GM23338 (cell line): ENCODE results near the gene TDRD7. TPM values are rescaled to one million over a fixed set of nuclear protein-coding genes. Genes with fewer than 3 reads are reported as not detected.

Experiments used
- ATAC-seq: fragments of 200-7000 bp; cut with Tn5 transposase; 3 replicates; pipeline ENCODE4 v1.9.1; 2020
- DNase-seq: peaks from one replicate; pipeline ENCODE4 v3.0.0-alpha.2; 2015; ENCODE audit warnings: low spot score
- H2AFZ ChIP-seq: fragments of 200-600 bp; sonication (generic); 2 replicates; pipeline ENCODE4 v1.8.0; 2016; ENCODE audit warnings: antibody characterized with exemption, mild to moderate bottlenecking, moderate library complexity
- H3F3A ChIP-seq: fragments of 200-600 bp; sonication (generic); replicated peaks from 2 replicates; pipeline ENCODE4 v1.8.0; 2017; ENCODE audit warnings: antibody characterized with exemption, mixed run types, low read depth
- H3K27ac ChIP-seq: fragments of 200-600 bp; sonication (generic); 2 replicates; pipeline ENCODE4 v1.6.1; 2016; ENCODE audit warnings: low read depth
- H3K27me3 ChIP-seq: fragments of 200-600 bp; sonication (generic); 2 replicates; pipeline ENCODE4 v1.8.0; 2016; ENCODE audit warnings: mild to moderate bottlenecking, mixed run types, moderate library complexity; ENCODE audit not compliant: insufficient read depth
- H3K36me3 ChIP-seq: fragments of 200-600 bp; sonication (generic); 2 replicates; pipeline ENCODE4 v1.8.0; 2016; ENCODE audit warnings: mild to moderate bottlenecking; ENCODE audit not compliant: insufficient read depth
- H3K4me1 ChIP-seq: fragments of 200-600 bp; sonication (generic); 2 replicates; pipeline ENCODE4 v1.8.0; 2016; ENCODE audit warnings: mild to moderate bottlenecking, moderate library complexity; ENCODE audit not compliant: insufficient read depth
- H3K4me2 ChIP-seq: fragments of 200-600 bp; sonication (generic); 2 replicates; pipeline ENCODE4 v1.7.1; 2017; ENCODE audit warnings: mixed run types
- H3K4me3 ChIP-seq: fragments of 200-600 bp; sonication (generic); 2 replicates; pipeline ENCODE4 v1.6.1; 2016; ENCODE audit warnings: mixed run types
- H3K79me2 ChIP-seq: fragments of 200-600 bp; sonication (generic); replicated peaks from 2 replicates; pipeline ENCODE4 v1.8.0; 2017; ENCODE audit warnings: mild to moderate bottlenecking; ENCODE audit not compliant: insufficient read depth
- H3K9me2 ChIP-seq: fragments of 200-600 bp; sonication (generic); 2 replicates; pipeline ENCODE4 v1.8.0; 2017; ENCODE audit not compliant: insufficient read depth
- H4K20me1 ChIP-seq: fragments of 200-600 bp; sonication (generic); replicated peaks from 2 replicates; pipeline ENCODE4 v1.8.0; 2017; ENCODE audit warnings: mild to moderate bottlenecking; ENCODE audit not compliant: insufficient read depth
- H3K27ac Mint-ChIP-seq: 2 replicates; pipeline ENCODE4 v1.8.0; 2020; ENCODE audit warnings: inconsistent platforms, mild to moderate bottlenecking, moderate library complexity, mixed read lengths
- H3K27me3 Mint-ChIP-seq: 3 replicates; pipeline ENCODE4 v1.8.0; 2022; ENCODE audit warnings: low read depth, mild to moderate bottlenecking, moderate library complexity, mixed read lengths, inconsistent platforms; ENCODE audit not compliant: insufficient read depth, poor library complexity
- H3K36me3 Mint-ChIP-seq: 3 replicates; pipeline ENCODE4 v1.8.0; 2021; ENCODE audit warnings: low read depth, mild to moderate bottlenecking, inconsistent platforms, moderate library complexity, mixed read lengths
- H3K4me1 Mint-ChIP-seq: 3 replicates; pipeline ENCODE4 v1.8.0; 2020; ENCODE audit warnings: mild to moderate bottlenecking, inconsistent platforms, mixed read lengths
- H3K4me3 Mint-ChIP-seq: 3 replicates; pipeline ENCODE4 v1.8.0; 2021; ENCODE audit warnings: moderate library complexity, mild to moderate bottlenecking, inconsistent platforms, mixed read lengths
- H3K9me3 Mint-ChIP-seq: 3 replicates; pipeline ENCODE4 v1.8.0; 2020; ENCODE audit warnings: moderate library complexity, mild to moderate bottlenecking, inconsistent platforms, mixed read lengths
- EZH2 ChIP-seq: fragments of 200-600 bp; sonication (generic); IDR thresholded peaks from one replicate; pipeline ENCODE4 v1.8.0; 2017; ENCODE audit warnings: antibody characterized with exemption, mild to moderate bottlenecking, low read depth; ENCODE audit not compliant: unreplicated experiment
- EZH2phosphoT487 ChIP-seq: fragments of 200-600 bp; sonication (generic); IDR thresholded peaks from one replicate; pipeline ENCODE4 v1.8.1; 2018; ENCODE audit warnings: antibody characterized with exemption; ENCODE audit not compliant: unreplicated experiment
- POLR2AphosphoS5 ChIP-seq: IDR thresholded peaks from 2 replicates; pipeline ENCODE4 v1.6.1; 2016; ENCODE audit warnings: antibody characterized with exemption, low read depth
- STAT1 ChIP-seq: IDR thresholded peaks from one replicate; pipeline ENCODE4 v1.6.1; 2016; ENCODE audit warnings: antibody characterized with exemption; ENCODE audit not compliant: unreplicated experiment
- polyA plus RNA-seq: library from polyadenylated mRNA; unstranded; fragments of >200 nt; fragmentation: Nextera tagmentation; extraction: Ambion mirVana; gene quantifications from 2 replicates; pipeline ENCODE4 v1.2.1, GENCODE V29; 2016
- total RNA-seq: library from RNA; depleted of rRNA; stranded (reverse); fragments of >200 nt; shearing (Covaris generic); gene quantifications from 2 replicates; pipeline ENCODE4 v1.2.3, GENCODE V29; 2014
- TF ChIP-seq, protein P1 (sequence below): fragments of 250-450 bp; sonication (Bioruptor Pico); IDR thresholded peaks from 2 replicates; pipeline ENCODE4 v1.5.0; 2020; ENCODE audit warnings: mild to moderate bottlenecking, moderate library complexity
- TF ChIP-seq, protein P2 (sequence below): IDR thresholded peaks from one replicate; pipeline ENCODE4 v1.6.1; 2018; ENCODE audit warnings: antibody characterized with exemption; ENCODE audit not compliant: unreplicated experiment
- TF ChIP-seq, protein P3 (sequence below), 2 experiments: fragments of 200-600 bp in 1 of 2; sonication (generic) in 1 of 2; conservative IDR thresholded peaks; 2 replicates each; pipeline versions ENCODE4 v1.5.1 to v1.6.1; 2016 to 2017; ENCODE audit warnings: antibody characterized with exemption in 2 of 2, low read depth in 2 of 2, mild to moderate bottlenecking in 2 of 2, moderate library complexity in 1 of 2
- TF ChIP-seq, protein P4 (sequence below): IDR thresholded peaks from 2 replicates; pipeline ENCODE4 v1.6.1; 2016; ENCODE audit warnings: antibody characterized with exemption

Gene TDRD7
- total and polyA plus RNA-seq, 2 experiments from 2014 or later: 1.7 to 3.1 TPM

DNA sequence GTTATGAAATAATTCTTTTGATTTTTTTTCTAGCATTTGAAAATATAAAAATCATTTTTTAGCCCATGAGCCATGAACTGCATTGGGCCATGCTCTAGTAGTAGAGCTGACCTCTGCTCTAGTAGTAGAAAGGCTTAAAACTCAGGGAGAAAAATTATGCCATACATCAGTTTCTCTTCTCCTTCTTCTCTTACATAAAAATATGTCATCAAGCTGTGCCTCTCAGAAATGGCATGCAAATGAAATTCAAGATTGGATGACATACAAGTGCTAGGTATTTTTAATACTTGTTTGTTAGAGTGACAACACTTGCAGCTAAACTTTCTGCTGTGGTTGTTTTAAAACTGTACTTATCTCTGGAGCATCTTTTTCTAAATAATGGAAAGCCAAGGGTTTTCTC is 47.4 kb downstream of the TDRD7 start (continued):
- TF ChIP-seq, protein P1, sequence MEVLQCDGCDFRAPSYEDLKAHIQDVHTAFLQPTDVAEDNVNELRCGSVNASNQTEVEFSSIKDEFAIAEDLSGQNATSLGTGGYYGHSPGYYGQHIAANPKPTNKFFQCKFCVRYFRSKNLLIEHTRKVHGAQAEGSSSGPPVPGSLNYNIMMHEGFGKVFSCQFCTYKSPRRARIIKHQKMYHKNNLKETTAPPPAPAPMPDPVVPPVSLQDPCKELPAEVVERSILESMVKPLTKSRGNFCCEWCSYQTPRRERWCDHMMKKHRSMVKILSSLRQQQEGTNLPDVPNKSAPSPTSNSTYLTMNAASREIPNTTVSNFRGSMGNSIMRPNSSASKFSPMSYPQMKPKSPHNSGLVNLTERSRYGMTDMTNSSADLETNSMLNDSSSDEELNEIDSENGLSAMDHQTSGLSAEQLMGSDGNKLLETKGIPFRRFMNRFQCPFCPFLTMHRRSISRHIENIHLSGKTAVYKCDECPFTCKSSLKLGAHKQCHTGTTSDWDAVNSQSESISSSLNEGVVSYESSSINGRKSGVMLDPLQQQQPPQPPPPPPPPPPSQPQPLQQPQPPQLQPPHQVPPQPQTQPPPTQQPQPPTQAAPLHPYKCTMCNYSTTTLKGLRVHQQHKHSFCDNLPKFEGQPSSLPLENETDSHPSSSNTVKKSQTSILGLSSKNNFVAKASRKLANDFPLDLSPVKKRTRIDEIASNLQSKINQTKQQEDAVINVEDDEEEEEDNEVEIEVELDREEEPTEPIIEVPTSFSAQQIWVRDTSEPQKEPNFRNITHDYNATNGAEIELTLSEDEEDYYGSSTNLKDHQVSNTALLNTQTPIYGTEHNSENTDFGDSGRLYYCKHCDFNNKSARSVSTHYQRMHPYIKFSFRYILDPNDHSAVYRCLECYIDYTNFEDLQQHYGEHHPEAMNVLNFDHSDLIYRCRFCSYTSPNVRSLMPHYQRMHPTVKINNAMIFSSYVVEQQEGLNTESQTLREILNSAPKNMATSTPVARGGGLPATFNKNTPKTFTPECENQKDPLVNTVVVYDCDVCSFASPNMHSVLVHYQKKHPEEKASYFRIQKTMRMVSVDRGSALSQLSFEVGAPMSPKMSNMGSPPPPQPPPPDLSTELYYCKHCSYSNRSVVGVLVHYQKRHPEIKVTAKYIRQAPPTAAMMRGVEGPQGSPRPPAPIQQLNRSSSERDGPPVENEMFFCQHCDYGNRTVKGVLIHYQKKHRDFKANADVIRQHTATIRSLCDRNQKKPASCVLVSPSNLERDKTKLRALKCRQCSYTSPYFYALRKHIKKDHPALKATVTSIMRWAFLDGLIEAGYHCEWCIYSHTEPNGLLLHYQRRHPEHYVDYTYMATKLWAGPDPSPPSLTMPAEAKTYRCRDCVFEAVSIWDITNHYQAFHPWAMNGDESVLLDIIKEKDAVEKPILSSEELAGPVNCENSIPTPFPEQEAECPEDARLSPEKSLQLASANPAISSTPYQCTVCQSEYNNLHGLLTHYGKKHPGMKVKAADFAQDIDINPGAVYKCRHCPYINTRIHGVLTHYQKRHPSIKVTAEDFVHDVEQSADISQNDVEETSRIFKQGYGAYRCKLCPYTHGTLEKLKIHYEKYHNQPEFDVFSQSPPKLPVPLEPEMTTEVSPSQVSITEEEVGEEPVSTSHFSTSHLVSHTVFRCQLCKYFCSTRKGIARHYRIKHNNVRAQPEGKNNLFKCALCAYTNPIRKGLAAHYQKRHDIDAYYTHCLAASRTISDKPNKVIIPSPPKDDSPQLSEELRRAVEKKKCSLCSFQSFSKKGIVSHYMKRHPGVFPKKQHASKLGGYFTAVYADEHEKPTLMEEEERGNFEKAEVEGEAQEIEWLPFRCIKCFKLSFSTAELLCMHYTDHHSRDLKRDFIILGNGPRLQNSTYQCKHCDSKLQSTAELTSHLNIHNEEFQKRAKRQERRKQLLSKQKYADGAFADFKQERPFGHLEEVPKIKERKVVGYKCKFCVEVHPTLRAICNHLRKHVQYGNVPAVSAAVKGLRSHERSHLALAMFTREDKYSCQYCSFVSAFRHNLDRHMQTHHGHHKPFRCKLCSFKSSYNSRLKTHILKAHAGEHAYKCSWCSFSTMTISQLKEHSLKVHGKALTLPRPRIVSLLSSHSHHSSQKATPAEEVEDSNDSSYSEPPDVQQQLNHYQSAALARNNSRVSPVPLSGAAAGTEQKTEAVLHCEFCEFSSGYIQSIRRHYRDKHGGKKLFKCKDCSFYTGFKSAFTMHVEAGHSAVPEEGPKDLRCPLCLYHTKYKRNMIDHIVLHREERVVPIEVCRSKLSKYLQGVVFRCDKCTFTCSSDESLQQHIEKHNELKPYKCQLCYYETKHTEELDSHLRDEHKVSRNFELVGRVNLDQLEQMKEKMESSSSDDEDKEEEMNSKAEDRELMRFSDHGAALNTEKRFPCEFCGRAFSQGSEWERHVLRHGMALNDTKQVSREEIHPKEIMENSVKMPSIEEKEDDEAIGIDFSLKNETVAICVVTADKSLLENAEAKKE (CRISPR knock-in tag): no peak
- no peak for TF ChIP-seq STAT1
- TF ChIP-seq EZH2: no peak
- TF ChIP-seq, protein P2, sequence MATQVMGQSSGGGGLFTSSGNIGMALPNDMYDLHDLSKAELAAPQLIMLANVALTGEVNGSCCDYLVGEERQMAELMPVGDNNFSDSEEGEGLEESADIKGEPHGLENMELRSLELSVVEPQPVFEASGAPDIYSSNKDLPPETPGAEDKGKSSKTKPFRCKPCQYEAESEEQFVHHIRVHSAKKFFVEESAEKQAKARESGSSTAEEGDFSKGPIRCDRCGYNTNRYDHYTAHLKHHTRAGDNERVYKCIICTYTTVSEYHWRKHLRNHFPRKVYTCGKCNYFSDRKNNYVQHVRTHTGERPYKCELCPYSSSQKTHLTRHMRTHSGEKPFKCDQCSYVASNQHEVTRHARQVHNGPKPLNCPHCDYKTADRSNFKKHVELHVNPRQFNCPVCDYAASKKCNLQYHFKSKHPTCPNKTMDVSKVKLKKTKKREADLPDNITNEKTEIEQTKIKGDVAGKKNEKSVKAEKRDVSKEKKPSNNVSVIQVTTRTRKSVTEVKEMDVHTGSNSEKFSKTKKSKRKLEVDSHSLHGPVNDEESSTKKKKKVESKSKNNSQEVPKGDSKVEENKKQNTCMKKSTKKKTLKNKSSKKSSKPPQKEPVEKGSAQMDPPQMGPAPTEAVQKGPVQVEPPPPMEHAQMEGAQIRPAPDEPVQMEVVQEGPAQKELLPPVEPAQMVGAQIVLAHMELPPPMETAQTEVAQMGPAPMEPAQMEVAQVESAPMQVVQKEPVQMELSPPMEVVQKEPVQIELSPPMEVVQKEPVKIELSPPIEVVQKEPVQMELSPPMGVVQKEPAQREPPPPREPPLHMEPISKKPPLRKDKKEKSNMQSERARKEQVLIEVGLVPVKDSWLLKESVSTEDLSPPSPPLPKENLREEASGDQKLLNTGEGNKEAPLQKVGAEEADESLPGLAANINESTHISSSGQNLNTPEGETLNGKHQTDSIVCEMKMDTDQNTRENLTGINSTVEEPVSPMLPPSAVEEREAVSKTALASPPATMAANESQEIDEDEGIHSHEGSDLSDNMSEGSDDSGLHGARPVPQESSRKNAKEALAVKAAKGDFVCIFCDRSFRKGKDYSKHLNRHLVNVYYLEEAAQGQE: no peak

DNA sequence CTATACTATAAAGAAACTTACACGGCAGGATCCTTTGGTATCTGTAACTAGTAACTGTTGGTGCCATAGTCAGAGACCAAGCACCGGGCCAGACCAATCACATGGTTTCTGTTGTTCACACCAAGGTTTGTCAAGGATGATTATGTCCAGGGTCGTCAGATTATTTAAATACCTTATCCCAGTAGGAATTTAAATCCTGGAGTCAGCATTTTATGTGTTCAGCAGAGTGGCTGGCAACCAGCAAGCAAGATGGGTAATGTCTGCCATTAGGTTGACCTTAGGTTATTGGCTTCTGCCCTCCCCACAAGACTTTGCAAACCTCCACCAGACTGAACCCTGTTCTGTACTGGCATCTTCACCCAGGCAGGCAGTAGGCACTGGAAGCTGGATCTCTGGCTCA is 50.3 kb downstream of the TDRD7 start:
- Histone ChIP-seq H3K36me3 (no peaks in the 10 kb centered on the region), H3K79me2 (no peaks in the 10 kb centered on the region), H3K4me1 (no peaks in the 10 kb centered on the region), H4K20me1 (no peaks in the 10 kb centered on the region), H3K9me2 (no peaks in the 10 kb centered on the region), H3K27me3 (no peaks in the 10 kb centered on the region), H3K4me2 (no peak overlapping the region), H3F3A (no peaks in the 10 kb centered on the region), H3K27ac (no peak overlapping the region), H3K4me3 (no peak overlapping the region), H2AFZ (no peak overlapping the region)
- ATAC-seq: no peak
- peaks cover 4% of the 10 kb centered on the region for H3K4me1 Mint-ChIP-seq
- H3K36me3 Mint-ChIP-seq: no peaks in the 10 kb centered on the region
- H3K27me3 Mint-ChIP-seq: no peaks in the 10 kb centered on the region
- H3K9me3 Mint-ChIP-seq: no peaks in the 10 kb centered on the region
- H3K4me3 Mint-ChIP-seq: no peak overlapping the region
- H3K27ac Mint-ChIP-seq: no peak overlapping the region
- DNase-seq: no peak
- TF ChIP-seq STAT1 (no peak), POLR2AphosphoS5 (no peak), EZH2phosphoT487 (no peak)
- TF ChIP-seq, protein P3, sequence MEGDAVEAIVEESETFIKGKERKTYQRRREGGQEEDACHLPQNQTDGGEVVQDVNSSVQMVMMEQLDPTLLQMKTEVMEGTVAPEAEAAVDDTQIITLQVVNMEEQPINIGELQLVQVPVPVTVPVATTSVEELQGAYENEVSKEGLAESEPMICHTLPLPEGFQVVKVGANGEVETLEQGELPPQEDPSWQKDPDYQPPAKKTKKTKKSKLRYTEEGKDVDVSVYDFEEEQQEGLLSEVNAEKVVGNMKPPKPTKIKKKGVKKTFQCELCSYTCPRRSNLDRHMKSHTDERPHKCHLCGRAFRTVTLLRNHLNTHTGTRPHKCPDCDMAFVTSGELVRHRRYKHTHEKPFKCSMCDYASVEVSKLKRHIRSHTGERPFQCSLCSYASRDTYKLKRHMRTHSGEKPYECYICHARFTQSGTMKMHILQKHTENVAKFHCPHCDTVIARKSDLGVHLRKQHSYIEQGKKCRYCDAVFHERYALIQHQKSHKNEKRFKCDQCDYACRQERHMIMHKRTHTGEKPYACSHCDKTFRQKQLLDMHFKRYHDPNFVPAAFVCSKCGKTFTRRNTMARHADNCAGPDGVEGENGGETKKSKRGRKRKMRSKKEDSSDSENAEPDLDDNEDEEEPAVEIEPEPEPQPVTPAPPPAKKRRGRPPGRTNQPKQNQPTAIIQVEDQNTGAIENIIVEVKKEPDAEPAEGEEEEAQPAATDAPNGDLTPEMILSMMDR (conservative IDR thresholded peaks at IDR 0.05; ENCODE audit: low read depth in 2 of 2): no peak
- TF ChIP-seq, protein P2: no peak
- TF ChIP-seq, protein P4, sequence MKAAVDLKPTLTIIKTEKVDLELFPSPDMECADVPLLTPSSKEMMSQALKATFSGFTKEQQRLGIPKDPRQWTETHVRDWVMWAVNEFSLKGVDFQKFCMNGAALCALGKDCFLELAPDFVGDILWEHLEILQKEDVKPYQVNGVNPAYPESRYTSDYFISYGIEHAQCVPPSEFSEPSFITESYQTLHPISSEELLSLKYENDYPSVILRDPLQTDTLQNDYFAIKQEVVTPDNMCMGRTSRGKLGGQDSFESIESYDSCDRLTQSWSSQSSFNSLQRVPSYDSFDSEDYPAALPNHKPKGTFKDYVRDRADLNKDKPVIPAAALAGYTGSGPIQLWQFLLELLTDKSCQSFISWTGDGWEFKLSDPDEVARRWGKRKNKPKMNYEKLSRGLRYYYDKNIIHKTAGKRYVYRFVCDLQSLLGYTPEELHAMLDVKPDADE: no peak
